Osteocyte (in vitro differentiated cells): ENCODE results near the gene GALNT2. TPM values are rescaled to one million over a fixed set of nuclear protein-coding genes. Genes with fewer than 3 reads are reported as not detected.
A peak's percentile ranks its signal among the peaks of the same experiment; 100 is the strongest.

ENCODE experiments used
- DNase-seq: peaks from one replicate; pipeline ENCODE4 v3.0.0; 2021; ENCODE audit warnings: mixed read lengths; ENCODE audit not compliant: unreplicated experiment; ENCODE audit errors: extremely low spot score
- H3K27ac Mint-ChIP-seq: one replicate; pipeline ENCODE4 v1.8.0; 2021; ENCODE audit warnings: mild to moderate bottlenecking, mixed read lengths; ENCODE audit not compliant: unreplicated experiment
- H3K27me3 Mint-ChIP-seq: one replicate; pipeline ENCODE4 v1.8.0; 2021; ENCODE audit warnings: mixed read lengths; ENCODE audit not compliant: unreplicated experiment
- H3K36me3 Mint-ChIP-seq: one replicate; pipeline ENCODE4 v1.8.0; 2021; ENCODE audit warnings: mixed read lengths; ENCODE audit not compliant: unreplicated experiment
- H3K4me1 Mint-ChIP-seq: one replicate; pipeline ENCODE4 v1.8.0; 2021; ENCODE audit warnings: mixed read lengths; ENCODE audit not compliant: unreplicated experiment
- H3K4me3 Mint-ChIP-seq: one replicate; pipeline ENCODE4 v1.8.0; 2021; ENCODE audit warnings: mild to moderate bottlenecking, moderate library complexity, mixed read lengths; ENCODE audit not compliant: unreplicated experiment
- H3K9me3 Mint-ChIP-seq: one replicate; pipeline ENCODE4 v1.8.0; 2021; ENCODE audit warnings: mixed read lengths; ENCODE audit not compliant: unreplicated experiment
- CTCF ChIP-seq: fragments of 200-600 bp; sonication (generic); IDR thresholded peaks from 2 replicates; pipeline ENCODE4 v1.5.0; 2021; ENCODE audit warnings: antibody characterized with exemption, mild to moderate bottlenecking, moderate library complexity
- total RNA-seq: library from RNA; stranded (reverse); gene quantifications from 2 replicates; pipeline ENCODE4 v1.2.1, GENCODE V29; 2021

Gene GALNT2
- total RNA-seq, 1 donor from 2014 or later: 149 TPM

DNA sequence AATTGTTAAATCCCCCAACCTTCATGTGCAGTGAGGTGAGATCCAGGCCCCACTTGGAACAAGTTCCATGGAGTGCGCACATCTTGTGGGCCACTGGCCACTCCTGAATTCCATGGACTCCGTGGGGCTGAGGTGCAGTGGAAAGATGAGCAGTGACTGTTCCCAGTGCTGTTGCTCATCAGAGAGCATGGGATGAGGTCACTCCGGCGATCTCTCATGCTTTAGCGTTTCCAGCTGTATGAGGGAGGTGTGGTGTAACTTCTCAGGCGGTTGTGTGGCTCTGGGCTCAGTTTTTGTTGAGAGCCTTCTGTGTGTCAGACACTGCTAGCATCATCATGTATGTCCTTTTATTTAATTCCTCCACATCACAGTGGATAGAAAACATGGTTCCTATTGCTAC, 96.2 kb downstream of the GALNT2 start:
- peaks cover 56% of the 10 kb centered on the region for H3K4me1 Mint-ChIP-seq
- no peak for TF ChIP-seq CTCF
- H3K9me3 Mint-ChIP-seq: no peaks in the 10 kb centered on the region
- DNase-seq: no peak
- H3K36me3 Mint-ChIP-seq: no peaks in the 10 kb centered on the region
- no peak overlapping the region for H3K4me3 Mint-ChIP-seq
- peak overlapping the region; percentile 58 for H3K27ac Mint-ChIP-seq
- no peaks in the 10 kb centered on the region for H3K27me3 Mint-ChIP-seq

GRCh38 chr1:230163719-230164118, 96.7 kb downstream of the GALNT2 start:
- Mint-ChIP-seq H3K36me3 (no peaks in the 10 kb centered on the region), H3K4me3 (no peak overlapping the region), H3K27me3 (no peaks in the 10 kb centered on the region), H3K9me3 (no peaks in the 10 kb centered on the region), H3K27ac (no peak overlapping the region), H3K4me1 (peaks cover 55% of the 10 kb centered on the region)
- DNase-seq: peak; percentile 48
- no peak for TF ChIP-seq CTCF

- Mint-ChIP-seq H3K27me3 (no peaks in the 10 kb centered on the region), H3K27ac (no peak overlapping the region), H3K36me3 (no peaks in the 10 kb centered on the region), H3K4me1 (peaks cover 58% of the 10 kb centered on the region), H3K4me3 (no peak overlapping the region), H3K9me3 (no peaks in the 10 kb centered on the region)
- TF ChIP-seq CTCF: no peak
- DNase-seq: peak; percentile 72
Measured at GRCh38 chr1:230165536-230165935, 98.5 kb downstream of the GALNT2 start.

- peak overlapping the region; percentile 38 for H3K27ac Mint-ChIP-seq
- peak; percentile 32 for DNase-seq
- no peak overlapping the region for H3K4me3 Mint-ChIP-seq
- no peaks in the 10 kb centered on the region for H3K27me3 Mint-ChIP-seq
- no peaks in the 10 kb centered on the region for H3K36me3 Mint-ChIP-seq
- no peaks in the 10 kb centered on the region for H3K9me3 Mint-ChIP-seq
- TF ChIP-seq CTCF: no peak
- peaks cover 67% of the 10 kb centered on the region for H3K4me1 Mint-ChIP-seq
Measured at GRCh38 chr1:230166366-230167132, 99.5 kb downstream of the GALNT2 start.

DNA sequence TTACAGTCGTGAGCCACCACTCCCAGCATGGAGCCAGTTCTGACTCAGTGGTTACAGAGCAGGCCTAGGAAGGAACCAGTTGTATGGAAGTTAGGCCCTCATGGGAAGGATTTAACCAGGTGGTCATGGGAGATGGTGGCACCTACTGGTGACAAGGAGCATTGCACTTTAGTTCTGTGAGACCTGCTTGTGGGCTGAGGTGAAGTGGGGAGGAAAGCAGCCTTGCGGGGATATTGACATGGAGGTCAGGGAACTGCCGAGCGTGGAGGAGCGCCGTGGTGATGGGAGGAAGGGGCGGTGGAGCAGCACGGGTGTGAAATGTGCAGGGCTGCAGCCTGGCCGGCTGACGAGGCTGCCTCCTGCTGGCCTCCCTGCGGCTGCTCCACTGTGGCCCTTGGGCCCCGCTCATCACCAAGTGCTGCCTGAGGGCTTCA, 100.4 kb downstream of the GALNT2 start:
- no peak overlapping the region for H3K4me3 Mint-ChIP-seq
- peak; percentile 53 for TF ChIP-seq CTCF
- H3K27ac Mint-ChIP-seq: peak overlapping the region; percentile 8
- H3K4me1 Mint-ChIP-seq: peaks cover 67% of the 10 kb centered on the region
- peak; percentile 40 for DNase-seq
- H3K9me3 Mint-ChIP-seq: no peaks in the 10 kb centered on the region
- H3K36me3 Mint-ChIP-seq: no peaks in the 10 kb centered on the region
- no peaks in the 10 kb centered on the region for H3K27me3 Mint-ChIP-seq
